K562 (cell line): ENCODE data around the gene HNF4A.

Experiments
- CXXC5 ChIP-seq: fragments of 250-450 bp; sonication (Bioruptor Pico); IDR thresholded peaks from 2 replicates; pipeline ENCODE4 v1.8.0; 2022; ENCODE audit warnings: inconsistent platforms, mild to moderate bottlenecking, moderate library complexity
- EP400 ChIP-seq: fragments of 450-650 bp; IDR thresholded peaks from 2 replicates; pipeline ENCODE4 v1.6.1; 2017; ENCODE audit warnings: antibody characterized with exemption, mild to moderate bottlenecking, moderate library complexity
- HDAC6 ChIP-seq: IDR thresholded peaks from 2 replicates; pipeline ENCODE4 v1.6.1; 2012; ENCODE audit warnings: low read depth, mild to moderate bottlenecking, control low read depth, inconsistent platforms, low read length, moderate library complexity
- HSF4 ChIP-seq: fragments of 250-450 bp; sonication (Bioruptor Pico); IDR thresholded peaks from 2 replicates; pipeline ENCODE4 v2.1.2; 2022; ENCODE audit warnings: mild to moderate bottlenecking, moderate library complexity, borderline replicate concordance
- MIER1 ChIP-seq: fragments of 450-650 bp; IDR thresholded peaks from 2 replicates; pipeline ENCODE4 v1.6.1; 2016; ENCODE audit warnings: antibody characterized with exemption, mild to moderate bottlenecking, low read depth
- NFIC ChIP-seq: fragments of 450-650 bp; IDR thresholded peaks from 2 replicates; pipeline ENCODE4 v1.6.1; 2017; ENCODE audit warnings: mild to moderate bottlenecking, inconsistent platforms
- POLR2AphosphoS5 ChIP-seq: IDR thresholded peaks from 2 replicates; pipeline ENCODE4 v1.6.1; 2011; ENCODE audit warnings: mild to moderate bottlenecking, low read depth, low read length, moderate library complexity; ENCODE audit not compliant: control insufficient read depth, insufficient read depth
- SMAD3 ChIP-seq: fragments of 450-650 bp; formaldehyde crosslinking; conservative IDR thresholded peaks from 2 replicates; pipeline ENCODE4 v1.4.0; 2020; ENCODE audit warnings: mild to moderate bottlenecking
- ZNF707 ChIP-seq: fragments of 250-450 bp; sonication (Bioruptor Pico); conservative IDR thresholded peaks from 2 replicates; pipeline ENCODE4 v1.8.0; 2022; ENCODE audit warnings: inconsistent platforms, mild to moderate bottlenecking, moderate library complexity

DNA sequence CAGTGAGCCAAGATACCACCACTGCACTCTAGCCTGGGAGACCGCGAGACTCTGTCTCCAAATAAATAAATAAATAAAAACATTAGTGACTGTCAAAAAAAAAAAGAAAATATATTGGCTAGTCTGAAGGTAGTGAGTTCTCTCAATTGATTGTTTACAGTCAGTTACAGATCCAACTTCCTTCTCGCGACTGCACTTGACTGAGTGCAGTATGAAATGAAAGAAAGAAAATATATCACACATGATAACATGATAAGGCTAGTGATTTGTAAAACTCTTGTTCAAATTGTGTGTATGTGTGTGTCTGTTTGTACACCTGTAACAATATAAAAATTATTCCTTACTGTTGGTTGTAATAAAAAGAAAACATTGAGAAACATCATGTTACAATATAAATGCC is 10.8 kb upstream of the HNF4A start:
- TF ChIP-seq HDAC6 (no peak), EP400 (no peak), SMAD3 (CRISPR knock-in tag) (no peak), MIER1 (no peak), HSF4 (CRISPR knock-in tag) (no peak), CXXC5 (no peak), POLR2AphosphoS5 (no peak), ZNF707 (no peak), NFIC (no peak)
